Measurements from ENCODE around the gene CHAT. TPM values are rescaled to one million over a fixed set of nuclear protein-coding genes. Genes with fewer than 3 reads are reported as not detected.
A peak's percentile ranks its signal among the peaks of the same experiment; 100 is the strongest.

Gene CHAT
- polyA plus RNA-seq, 4 donors = 0.15 to 0.85 (median 0.81) TPM; not detected in 1

GRCh38 chr10:49664006-49664841, 50.4 kb downstream of the CHAT start:
- no peak overlapping the region for H3K4me3 ChIP-seq (ENCODE audit: low read depth in 1 of 3, low read length in 3 of 3)
- no peak for FAIRE-seq

DNA sequence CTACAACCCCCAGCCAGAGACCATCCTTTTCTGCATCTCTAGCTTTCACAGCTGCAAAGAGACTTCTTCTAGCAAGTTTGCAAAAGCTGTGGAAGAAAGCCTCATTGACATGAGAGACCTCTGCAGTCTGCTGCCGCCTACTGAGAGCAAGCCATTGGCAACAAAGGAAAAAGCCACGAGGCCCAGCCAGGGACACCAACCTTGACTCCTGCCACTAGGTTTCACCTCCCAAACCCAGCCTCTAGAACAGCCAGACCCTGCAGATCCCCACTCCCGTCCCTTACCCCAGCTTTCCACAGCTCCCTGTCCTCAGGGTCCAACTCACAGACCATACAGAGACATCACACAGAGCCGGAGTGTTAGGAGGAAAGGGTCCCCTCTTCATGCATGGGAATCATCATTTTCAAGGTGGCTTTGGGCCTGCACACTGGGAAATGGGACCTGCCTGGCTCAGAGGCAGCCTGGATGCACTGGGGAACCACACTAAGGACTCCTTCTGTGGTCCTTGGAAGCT, 51.1 kb downstream of the CHAT start:
- no peaks in the 10 kb centered on the region for H3K36me3 ChIP-seq (ENCODE audit: control insufficient read depth in 3 of 3, insufficient read depth in 2 of 3, low read depth in 1 of 3, low read length in 3 of 3)
- no peak overlapping the region for H3K27ac ChIP-seq (ENCODE audit: low read depth in 1 of 3, low read length in 2 of 3)
- no peak overlapping the region for H3K4me3 ChIP-seq (ENCODE audit: low read depth in 1 of 3, low read length in 3 of 3)
- no peaks in the 10 kb centered on the region for H3K27me3 ChIP-seq (ENCODE audit: control insufficient read depth in 3 of 3, insufficient read depth in 3 of 3, low read length in 3 of 3)
- FAIRE-seq (no peak), DNase-seq (no peak)
- H3K4me1 ChIP-seq (ENCODE audit: control insufficient read depth in 3 of 3, insufficient read depth in 2 of 3, low read depth in 1 of 3, low read length in 2 of 3) = peaks cover 0 to 11% (median 0%) of the 10 kb centered on the region in 3 donors
- H3K9me3 ChIP-seq (ENCODE audit: control insufficient read depth in 2 of 2, insufficient read depth in 1 of 2, low read depth in 1 of 2, low read length in 1 of 2) = no peaks in the 10 kb centered on the region
- WGBS, 3 donors = 75 to 85% (median 79%) methylated on average over 4 of the region's 4 CpGs

More at GRCh38 chr10:49664006-49664841, 50.4 kb downstream of the CHAT start:
- no peak for DNase-seq
- Histone ChIP-seq H3K27me3 (ENCODE audit: control insufficient read depth in 3 of 3, insufficient read depth in 3 of 3, low read length in 3 of 3) (no peaks in the 10 kb centered on the region), H3K36me3 (ENCODE audit: control insufficient read depth in 3 of 3, insufficient read depth in 2 of 3, low read depth in 1 of 3, low read length in 3 of 3) (no peaks in the 10 kb centered on the region), H3K27ac (ENCODE audit: low read depth in 1 of 3, low read length in 2 of 3) (no peak overlapping the region), H3K4me1 (ENCODE audit: control insufficient read depth in 3 of 3, insufficient read depth in 2 of 3, low read depth in 1 of 3, low read length in 2 of 3) (peaks cover 0 to 11% (median 0%) of the 10 kb centered on the region in 3 donors), H3K9me3 (ENCODE audit: control insufficient read depth in 2 of 2, insufficient read depth in 1 of 2, low read depth in 1 of 2, low read length in 1 of 2) (peaks cover 0 to 5% of the 10 kb centered on the region in 2 donors)
- WGBS, 3 donors = 85 to 88% (median 85%) methylated on average over 7 of the region's 7 CpGs

GRCh38 chr10:49666054-49666615, 52.3 kb downstream of the CHAT start:
- H3K4me1 ChIP-seq (ENCODE audit: control insufficient read depth in 3 of 3, insufficient read depth in 2 of 3, low read depth in 1 of 3, low read length in 2 of 3) = peaks cover 0 to 11% (median 0%) of the 10 kb centered on the region in 3 donors

DNA sequence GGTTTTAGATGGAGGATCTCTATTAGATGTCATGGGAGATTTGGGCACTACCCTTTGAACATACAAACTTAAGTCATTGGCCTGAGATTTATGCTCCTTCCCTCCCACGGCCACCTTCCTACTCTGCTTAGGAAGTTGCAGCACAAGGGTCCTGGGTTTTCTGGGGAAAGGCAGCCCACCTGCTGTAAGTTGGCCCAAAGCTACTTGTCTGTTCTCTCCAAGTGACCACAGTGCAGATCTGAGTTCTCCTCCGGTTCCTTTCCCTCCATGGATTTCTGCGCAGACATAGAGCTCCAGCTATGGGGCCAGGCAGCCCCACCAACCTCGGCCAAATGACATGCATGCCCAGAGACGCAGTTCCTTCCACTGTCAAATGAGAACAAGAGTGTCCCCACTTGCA, 52.8 kb downstream of the CHAT start:
- H3K4me1 ChIP-seq (ENCODE audit: control insufficient read depth in 3 of 3, insufficient read depth in 2 of 3, low read depth in 1 of 3, low read length in 2 of 3) = peaks cover 0 to 11% (median 0%) of the 10 kb centered on the region in 3 donors
- no peak overlapping the region for H3K27ac ChIP-seq (ENCODE audit: low read depth in 1 of 3, low read length in 2 of 3)
- no peak for FAIRE-seq
- DNase-seq = no peak
- H3K36me3 ChIP-seq (ENCODE audit: control insufficient read depth in 3 of 3, insufficient read depth in 2 of 3, low read depth in 1 of 3, low read length in 3 of 3) = no peaks in the 10 kb centered on the region
- H3K27me3 ChIP-seq (ENCODE audit: control insufficient read depth in 3 of 3, insufficient read depth in 3 of 3, low read length in 3 of 3) = no peaks in the 10 kb centered on the region
- WGBS, 3 donors = 86 to 90% (median 89%) methylated on average over 5 of the region's 5 CpGs
- H3K9me3 ChIP-seq (ENCODE audit: control insufficient read depth in 2 of 2, insufficient read depth in 1 of 2, low read depth in 1 of 2, low read length in 1 of 2) = no peaks in the 10 kb centered on the region
- no peak overlapping the region for H3K4me3 ChIP-seq (ENCODE audit: low read depth in 1 of 3, low read length in 3 of 3)

More at GRCh38 chr10:49666054-49666615, 52.3 kb downstream of the CHAT start:
- H3K9me3 ChIP-seq (ENCODE audit: control insufficient read depth in 2 of 2, insufficient read depth in 1 of 2, low read depth in 1 of 2, low read length in 1 of 2) = no peaks in the 10 kb centered on the region
- no peaks in the 10 kb centered on the region for H3K36me3 ChIP-seq (ENCODE audit: control insufficient read depth in 3 of 3, insufficient read depth in 2 of 3, low read depth in 1 of 3, low read length in 3 of 3)
- DNase-seq = peak in 1 of 2 donors; percentile 54
- 3 to 27% (median 20%) methylated on average over 2 of the region's 2 CpGs for WGBS, 3 donors
- no peaks in the 10 kb centered on the region for H3K27me3 ChIP-seq (ENCODE audit: control insufficient read depth in 3 of 3, insufficient read depth in 3 of 3, low read length in 3 of 3)
- no peak for FAIRE-seq
- no peak overlapping the region for H3K4me3 ChIP-seq (ENCODE audit: low read depth in 1 of 3, low read length in 3 of 3)
- H3K27ac ChIP-seq (ENCODE audit: low read depth in 1 of 3, low read length in 2 of 3) = no peak overlapping the region

DNA sequence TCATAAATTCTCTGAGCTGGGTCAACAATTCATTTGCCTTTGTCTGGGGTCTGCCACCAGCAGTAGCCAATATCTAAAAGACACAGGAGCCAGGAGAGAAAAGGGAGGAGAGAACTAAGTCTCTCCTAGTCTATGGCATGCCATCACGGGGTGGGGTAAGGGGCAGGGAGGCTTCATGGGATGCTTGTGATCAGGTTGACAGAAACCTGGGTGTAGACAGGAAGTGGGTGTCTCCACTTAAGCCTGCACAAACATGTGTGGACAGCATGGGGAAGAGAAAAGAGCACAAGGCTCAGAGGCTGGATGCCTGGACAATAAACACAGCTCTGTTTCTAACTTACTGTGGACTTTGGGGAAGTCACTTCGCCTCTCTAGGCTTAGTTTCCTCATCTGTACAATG, 54.2 kb downstream of the CHAT start:
- Histone ChIP-seq H3K4me3 (ENCODE audit: low read depth in 1 of 3, low read length in 3 of 3) (no peak overlapping the region), H3K27ac (ENCODE audit: low read depth in 1 of 3, low read length in 2 of 3) (no peak overlapping the region), H3K36me3 (ENCODE audit: control insufficient read depth in 3 of 3, insufficient read depth in 2 of 3, low read depth in 1 of 3, low read length in 3 of 3) (no peaks in the 10 kb centered on the region), H3K4me1 (ENCODE audit: control insufficient read depth in 3 of 3, insufficient read depth in 2 of 3, low read depth in 1 of 3, low read length in 2 of 3) (peaks cover 0 to 11% (median 0%) of the 10 kb centered on the region in 3 donors), H3K9me3 (ENCODE audit: control insufficient read depth in 2 of 2, insufficient read depth in 1 of 2, low read depth in 1 of 2, low read length in 1 of 2) (no peaks in the 10 kb centered on the region), H3K27me3 (ENCODE audit: control insufficient read depth in 3 of 3, insufficient read depth in 3 of 3, low read length in 3 of 3) (no peaks in the 10 kb centered on the region)
- no peak for FAIRE-seq
- no peak for DNase-seq
- WGBS, 3 donors = 47 to 67% (median 66%) methylated on average over 2 of the region's 2 CpGs

DNA sequence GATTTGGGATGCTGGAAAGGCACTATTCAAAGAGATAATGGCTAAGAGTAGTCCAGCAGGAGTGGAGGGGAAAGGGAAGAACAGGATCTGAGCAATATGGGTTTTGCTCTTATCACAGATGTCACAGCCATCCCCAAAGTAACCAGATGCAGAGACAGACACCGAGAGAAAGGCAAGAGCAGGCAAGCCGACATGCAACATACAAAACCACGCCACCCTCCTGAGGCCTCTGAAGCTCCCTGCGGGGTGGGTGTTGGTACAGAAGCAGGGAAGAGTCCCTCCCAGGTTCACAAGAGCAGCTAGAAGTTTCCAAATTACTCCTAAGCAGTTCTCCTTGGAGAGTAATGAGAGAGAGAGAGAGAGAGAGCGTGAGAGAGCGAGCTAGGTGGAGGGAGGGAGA, 54.8 kb downstream of the CHAT start:
- Histone ChIP-seq H3K27me3 (ENCODE audit: control insufficient read depth in 3 of 3, insufficient read depth in 3 of 3, low read length in 3 of 3) (no peaks in the 10 kb centered on the region), H3K9me3 (ENCODE audit: control insufficient read depth in 2 of 2, insufficient read depth in 1 of 2, low read depth in 1 of 2, low read length in 1 of 2) (no peaks in the 10 kb centered on the region), H3K4me1 (ENCODE audit: control insufficient read depth in 3 of 3, insufficient read depth in 2 of 3, low read depth in 1 of 3, low read length in 2 of 3) (peaks cover 0 to 11% (median 0%) of the 10 kb centered on the region in 3 donors), H3K4me3 (ENCODE audit: low read depth in 1 of 3, low read length in 3 of 3) (no peak overlapping the region), H3K27ac (ENCODE audit: low read depth in 1 of 3, low read length in 2 of 3) (no peak overlapping the region), H3K36me3 (ENCODE audit: control insufficient read depth in 3 of 3, insufficient read depth in 2 of 3, low read depth in 1 of 3, low read length in 3 of 3) (no peaks in the 10 kb centered on the region)
- FAIRE-seq = no peak
- WGBS, 3 donors = 71 to 76% (median 74%) methylated on average over 6 of the region's 6 CpGs
- no peak for DNase-seq

- Histone ChIP-seq H3K27me3 (ENCODE audit: control insufficient read depth in 3 of 3, insufficient read depth in 3 of 3, low read length in 3 of 3) (peaks cover 0 to 19% (median 7%) of the 10 kb centered on the region in 3 donors), H3K9me3 (ENCODE audit: control insufficient read depth in 2 of 2, insufficient read depth in 1 of 2, low read depth in 1 of 2, low read length in 1 of 2) (peaks cover 0 to 3% of the 10 kb centered on the region in 2 donors), H3K27ac (ENCODE audit: low read depth in 1 of 3, low read length in 2 of 3) (no peak overlapping the region), H3K4me1 (ENCODE audit: control insufficient read depth in 3 of 3, insufficient read depth in 2 of 3, low read depth in 1 of 3, low read length in 2 of 3) (peaks cover 0 to 9% (median 0%) of the 10 kb centered on the region in 3 donors), H3K4me3 (ENCODE audit: low read depth in 1 of 3, low read length in 3 of 3) (peak overlapping the region in 1 of 3 donors; percentile 11), H3K36me3 (ENCODE audit: control insufficient read depth in 3 of 3, insufficient read depth in 2 of 3, low read depth in 1 of 3, low read length in 3 of 3) (no peaks in the 10 kb centered on the region)
- 15 to 30% (median 28%) methylated on average over 19 of the region's 19 CpGs for WGBS, 3 donors
- FAIRE-seq (no peak), DNase-seq (no peak)
Measured at GRCh38 chr10:49678827-49679479, 65.1 kb downstream of the CHAT start.

DNA sequence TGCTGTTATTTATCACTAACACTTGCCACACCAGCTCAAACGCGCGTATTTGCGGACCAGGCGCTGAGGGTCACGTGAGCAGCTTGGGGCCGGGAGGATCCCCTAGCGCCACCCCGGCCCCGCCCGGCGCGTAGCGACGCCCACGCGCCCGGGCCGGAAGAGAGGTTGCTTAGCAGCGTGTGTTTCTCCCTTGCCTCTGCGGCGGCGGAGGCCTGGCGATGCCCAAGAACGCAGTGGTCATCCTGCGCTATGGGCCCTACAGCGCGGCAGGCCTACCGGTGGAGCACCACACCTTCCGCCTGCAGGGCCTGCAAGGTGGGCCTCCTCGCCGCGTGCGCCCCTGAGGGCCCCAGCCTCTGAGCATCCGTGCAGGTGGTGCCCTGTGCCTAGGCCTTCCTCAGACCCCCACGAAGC, 65.7 kb downstream of the CHAT start, which contains the start of gene C10orf53:
Gene C10orf53, plus strand, starts transcription at position 172 of the 414 bp plus-strand sequence. Its CDS starts 47 bp downstream, at position 219.
- peak; percentile 44 to 90 for DNase-seq
- 10 to 16% (median 13%) methylated on average over 33 to 36 of the region's 36 CpGs for WGBS, 3 donors
- H3K36me3 ChIP-seq (ENCODE audit: control insufficient read depth in 3 of 3, insufficient read depth in 2 of 3, low read depth in 1 of 3, low read length in 3 of 3) = no peaks in the 10 kb centered on the region
- FAIRE-seq = no peak
- H3K27me3 ChIP-seq (ENCODE audit: control insufficient read depth in 3 of 3, insufficient read depth in 3 of 3, low read length in 3 of 3) = peaks cover 0 to 19% (median 7%) of the 10 kb centered on the region in 3 donors
- peak within 1 kb of the TSS in 1 of 3 donors; percentile 14 for H3K4me3 ChIP-seq (ENCODE audit: low read depth in 1 of 3, low read length in 3 of 3)
- peaks cover 0 to 9% (median 0%) of the 10 kb centered on the region in 3 donors for H3K4me1 ChIP-seq (ENCODE audit: control insufficient read depth in 3 of 3, insufficient read depth in 2 of 3, low read depth in 1 of 3, low read length in 2 of 3)
- peaks cover 0 to 3% of the 10 kb centered on the region in 2 donors for H3K9me3 ChIP-seq (ENCODE audit: control insufficient read depth in 2 of 2, insufficient read depth in 1 of 2, low read depth in 1 of 2, low read length in 1 of 2)
- H3K27ac ChIP-seq (ENCODE audit: low read depth in 1 of 3, low read length in 2 of 3) = no peak within 1 kb of the TSS
